ENCODE results near the gene NLGN1. TPM values are rescaled to one million over a fixed set of nuclear protein-coding genes. Genes with fewer than 3 reads are reported as not detected.

Gene NLGN1
- total RNA-seq, 3 donors from 2014 or later (not counting 1 experiment from before 2014, with no cell fraction given): not detected

GRCh38 chr3:173395412-173396181, 1.9 kb upstream of the NLGN1 start:
- Mint-ChIP-seq H3K9me3 (peaks cover 0 to 3% of the 10 kb centered on the region in 2 donors), H3K4me3 (peak overlapping the region; percentile 92), H3K36me3 (peaks cover 16% of the 10 kb centered on the region), H3K4me1 (peaks cover 37 to 39% of the 10 kb centered on the region in 2 donors), H3K27me3 (ENCODE audit: low read depth in 2 of 2) (peaks cover 36 to 53% of the 10 kb centered on the region in 2 donors), H3K27ac (peak overlapping the region; percentile 66 to 82)
- Histone ChIP-seq H3K27me3 (ENCODE audit: control insufficient read depth, insufficient read depth, low read length) (peaks cover 31% of the 10 kb centered on the region), H3K4me1 (ENCODE audit: control insufficient read depth, insufficient read depth, low read length) (peaks cover 28% of the 10 kb centered on the region), H3K36me3 (ENCODE audit: control insufficient read depth, insufficient read depth, low read length) (no peaks in the 10 kb centered on the region), H3K4me3 (ENCODE audit: low read length) (peak overlapping the region; percentile 22), H3K9me3 (ENCODE audit: control insufficient read depth, insufficient read depth, low read length) (no peaks in the 10 kb centered on the region), H3K27ac (ENCODE audit: low read length) (peak overlapping the region; percentile 24)
- DNase-seq (peak; percentile 43 to 53), ATAC-seq (peak; percentile 75 to 88 (median 80))
- 1% methylated on average over 68 of the region's 71 CpGs for WGBS (ENCODE audit: insufficient coverage)
- no peak for TF ChIP-seq CTCF (IDR thresholded peaks at IDR 0.05)
- intact Hi-C loops (cut with micrococcal nuclease): no loop called here

DNA sequence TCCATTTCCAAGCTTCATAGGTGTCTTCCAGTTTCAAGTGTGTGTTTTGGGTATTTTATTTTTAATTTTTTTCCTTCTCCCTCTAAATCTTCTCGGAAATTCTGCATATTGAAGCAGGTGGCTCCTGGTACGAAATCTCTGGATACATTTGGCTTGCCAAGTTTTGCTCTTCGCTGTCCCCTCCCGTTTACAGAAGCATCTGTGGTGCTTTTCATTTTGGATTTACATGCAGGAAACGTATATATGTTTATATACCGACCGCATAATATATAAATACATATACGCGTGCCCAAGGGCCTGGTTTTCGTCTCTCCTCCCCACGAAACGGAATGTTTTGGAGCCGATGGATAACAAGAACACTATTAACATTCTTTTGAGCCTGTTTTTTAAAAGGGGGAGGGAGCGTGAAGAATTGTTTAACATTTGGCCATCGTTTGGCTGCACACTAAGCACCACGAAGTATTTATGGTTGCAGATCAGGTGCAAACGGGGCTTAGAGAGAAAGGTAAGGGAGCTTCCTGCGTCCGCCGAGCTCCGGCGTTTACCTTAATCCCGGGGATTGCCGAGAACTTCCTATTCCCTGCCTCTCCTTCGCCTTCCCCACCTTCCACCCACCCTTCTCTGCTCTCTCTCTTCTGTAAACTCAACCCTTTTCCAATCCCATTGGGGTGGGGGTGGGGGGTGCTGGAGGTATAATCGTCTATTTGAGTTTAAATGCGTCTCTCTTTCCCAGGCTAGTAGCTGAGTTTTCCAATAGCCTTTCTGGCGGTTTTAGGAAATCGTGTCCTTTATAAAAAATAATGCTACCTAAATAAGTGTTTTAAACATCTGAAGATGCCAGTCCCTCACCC, 1.1 kb upstream of the NLGN1 start:
- H3K36me3 ChIP-seq (ENCODE audit: control insufficient read depth, insufficient read depth, low read length): no peaks in the 10 kb centered on the region
- ATAC-seq: no peak
- no peak overlapping the region for H3K4me3 ChIP-seq (ENCODE audit: low read length)
- 1% methylated on average over 15 of the region's 29 CpGs for WGBS (ENCODE audit: insufficient coverage)
- peaks cover 0 to 3% of the 10 kb centered on the region in 2 donors for H3K9me3 Mint-ChIP-seq
- peaks cover 16% of the 10 kb centered on the region for H3K36me3 Mint-ChIP-seq
- intact Hi-C loops (cut with micrococcal nuclease): no loop called here
- peaks cover 3% of the 10 kb centered on the region for H3K9me3 ChIP-seq (ENCODE audit: control insufficient read depth, insufficient read depth, low read length)
- peaks cover 31% of the 10 kb centered on the region for H3K27me3 ChIP-seq (ENCODE audit: control insufficient read depth, insufficient read depth, low read length)
- H3K4me3 Mint-ChIP-seq: peak overlapping the region; percentile 92
- H3K4me1 ChIP-seq (ENCODE audit: control insufficient read depth, insufficient read depth, low read length): peaks cover 28% of the 10 kb centered on the region
- TF ChIP-seq CTCF (IDR thresholded peaks at IDR 0.05): no peak
- H3K27ac Mint-ChIP-seq: peak overlapping the region; percentile 65 to 82
- peaks cover 37 to 39% of the 10 kb centered on the region in 2 donors for H3K4me1 Mint-ChIP-seq
- DNase-seq: no peak
- peaks cover 31 to 48% of the 10 kb centered on the region in 2 donors for H3K27me3 Mint-ChIP-seq (ENCODE audit: low read depth in 2 of 2)
- no peak overlapping the region for H3K27ac ChIP-seq (ENCODE audit: low read length)

DNA sequence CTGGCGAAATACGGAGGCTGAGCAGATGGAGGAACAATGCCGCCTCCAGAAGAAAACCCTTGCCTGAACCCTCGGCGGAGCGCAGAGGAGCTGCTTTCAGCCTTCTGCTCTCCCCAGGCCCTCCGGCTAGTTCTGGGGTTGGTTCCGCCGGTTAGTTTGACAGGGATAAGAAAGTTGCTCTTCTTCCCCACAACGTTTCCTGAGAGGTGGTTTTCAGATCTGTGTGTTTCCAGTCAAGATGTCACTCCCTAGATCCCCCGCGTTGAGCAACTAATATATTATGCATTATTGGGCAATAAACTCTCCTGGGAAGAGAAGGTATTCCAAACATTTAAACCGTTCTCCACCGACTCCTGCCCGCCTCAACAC, 551 bp downstream of the NLGN1 start:
- peaks cover 28% of the 10 kb centered on the region for H3K27me3 ChIP-seq (ENCODE audit: control insufficient read depth, insufficient read depth, low read length)
- intact Hi-C loops (cut with micrococcal nuclease): no loop called here
- H3K4me3 ChIP-seq (ENCODE audit: low read length): no peak overlapping the region
- no peak for TF ChIP-seq CTCF (IDR thresholded peaks at IDR 0.05)
- H3K27ac ChIP-seq (ENCODE audit: low read length): no peak overlapping the region
- Mint-ChIP-seq H3K4me3 (peak overlapping the region; percentile 61), H3K27me3 (ENCODE audit: low read depth in 2 of 2) (peaks cover 33 to 50% of the 10 kb centered on the region in 2 donors), H3K36me3 (peaks cover 16% of the 10 kb centered on the region), H3K4me1 (peaks cover 37 to 39% of the 10 kb centered on the region in 2 donors), H3K27ac (no peak overlapping the region), H3K9me3 (peaks cover 0 to 3% of the 10 kb centered on the region in 2 donors)
- peaks cover 3% of the 10 kb centered on the region for H3K9me3 ChIP-seq (ENCODE audit: control insufficient read depth, insufficient read depth, low read length)
- 15% methylated on average over 11 of the region's 15 CpGs for WGBS (ENCODE audit: insufficient coverage)
- no peaks in the 10 kb centered on the region for H3K36me3 ChIP-seq (ENCODE audit: control insufficient read depth, insufficient read depth, low read length)
- ATAC-seq (no peak), DNase-seq (no peak)
- peaks cover 28% of the 10 kb centered on the region for H3K4me1 ChIP-seq (ENCODE audit: control insufficient read depth, insufficient read depth, low read length)
